ENCODE measurements around the gene EFHC1.
A peak's percentile ranks its signal among the peaks of the same experiment; 100 is the strongest.
"Not testable (repeated sequence)": the region's sequence is repeated elsewhere in the genome, so short reads cannot be mapped to it uniquely, and the experiment has no call there.

Gene EFHC1

GRCh38 chr6:52419809-52420667 lies at the start of gene EFHC1:
Gene EFHC1, plus strand, starts transcription at chr6:52420342. Its CDS starts 69 bp downstream, at chr6:52420411.
- peak; percentile 95 to 98 (median 98) for DNase-seq (ENCODE audit: low read depth in 4 of 4, low spot score in 1 of 4)

- no peak for DNase-seq (ENCODE audit: low read depth in 4 of 4, low spot score in 1 of 4)
These were observed 48.4 kb upstream of the EFHC1 start for GRCh38 chr6:52371656-52372191.

GRCh38 chr6:52373151-52373690 lies 46.9 kb upstream of the EFHC1 start:
- DNase-seq (ENCODE audit: low read depth in 4 of 4, low spot score in 1 of 4) = no peak

GRCh38 chr6:52374247-52374646 lies 45.9 kb upstream of the EFHC1 start:
- DNase-seq (ENCODE audit: low read depth in 4 of 4, low spot score in 1 of 4) = no peak

- DNase-seq (ENCODE audit: low read depth in 4 of 4, low spot score in 1 of 4) = no peak
These were observed 44.2 kb upstream of the EFHC1 start for GRCh38 chr6:52375780-52376556.

GRCh38 chr6:52376763-52377162 lies 43.4 kb upstream of the EFHC1 start:
- no peak for DNase-seq (ENCODE audit: low read depth in 4 of 4, low spot score in 1 of 4)

GRCh38 chr6:52377538-52378221 lies 42.5 kb upstream of the EFHC1 start:
- no peak for DNase-seq (ENCODE audit: low read depth in 4 of 4, low spot score in 1 of 4)

- no peak for DNase-seq (ENCODE audit: low read depth in 4 of 4, low spot score in 1 of 4)
These were observed 38.9 kb upstream of the EFHC1 start for GRCh38 chr6:52381249-52381648.

GRCh38 chr6:52384145-52384766 lies 35.9 kb upstream of the EFHC1 start:
- DNase-seq (ENCODE audit: low read depth in 4 of 4, low spot score in 1 of 4) = no peak

- no peak for DNase-seq (ENCODE audit: low read depth in 4 of 4, low spot score in 1 of 4)
These were observed 35.1 kb upstream of the EFHC1 start for GRCh38 chr6:52385074-52385473.

- DNase-seq (ENCODE audit: low read depth in 4 of 4, low spot score in 1 of 4) = not testable (repeated sequence)
These were observed 32.0 kb upstream of the EFHC1 start for GRCh38 chr6:52388119-52388518.

GRCh38 chr6:52388790-52389189 lies 31.4 kb upstream of the EFHC1 start:
- no peak for DNase-seq (ENCODE audit: low read depth in 4 of 4, low spot score in 1 of 4)

GRCh38 chr6:52389264-52389625 lies 30.9 kb upstream of the EFHC1 start:
- no peak for DNase-seq (ENCODE audit: low read depth in 4 of 4, low spot score in 1 of 4)

- DNase-seq (ENCODE audit: low read depth in 4 of 4, low spot score in 1 of 4) = peak in 2 of 4 experiments; percentile 30
These were observed 30.3 kb upstream of the EFHC1 start for GRCh38 chr6:52389626-52390360.

- peak in 1 of 4 experiments; percentile 25 for DNase-seq (ENCODE audit: low read depth in 4 of 4, low spot score in 1 of 4)
These were observed 29.8 kb upstream of the EFHC1 start for GRCh38 chr6:52390361-52390727.

GRCh38 chr6:52391599-52391998 lies 28.5 kb upstream of the EFHC1 start:
- DNase-seq (ENCODE audit: low read depth in 4 of 4, low spot score in 1 of 4) = no peak

GRCh38 chr6:52392944-52393343 lies 27.2 kb upstream of the EFHC1 start:
- DNase-seq (ENCODE audit: low read depth in 4 of 4, low spot score in 1 of 4) = no peak

GRCh38 chr6:52393780-52394179 lies 26.4 kb upstream of the EFHC1 start:
- no peak for DNase-seq (ENCODE audit: low read depth in 4 of 4, low spot score in 1 of 4)

GRCh38 chr6:52394251-52394666 lies 25.9 kb upstream of the EFHC1 start:
- no peak for DNase-seq (ENCODE audit: low read depth in 4 of 4, low spot score in 1 of 4)

- no peak for DNase-seq (ENCODE audit: low read depth in 4 of 4, low spot score in 1 of 4)
These were observed 24.2 kb upstream of the EFHC1 start for GRCh38 chr6:52395969-52396368.

Data from stimulated activated CD4-positive, alpha-beta T cell treated with anti-CD3 and anti-CD28 coated beads, Interleukin-1b, Interleukin-23, amount 100 ng/mL, for 24 hours (primary cell).